ENCODE measurements around the gene FNBP1.

FNBP1 gene

DNA sequence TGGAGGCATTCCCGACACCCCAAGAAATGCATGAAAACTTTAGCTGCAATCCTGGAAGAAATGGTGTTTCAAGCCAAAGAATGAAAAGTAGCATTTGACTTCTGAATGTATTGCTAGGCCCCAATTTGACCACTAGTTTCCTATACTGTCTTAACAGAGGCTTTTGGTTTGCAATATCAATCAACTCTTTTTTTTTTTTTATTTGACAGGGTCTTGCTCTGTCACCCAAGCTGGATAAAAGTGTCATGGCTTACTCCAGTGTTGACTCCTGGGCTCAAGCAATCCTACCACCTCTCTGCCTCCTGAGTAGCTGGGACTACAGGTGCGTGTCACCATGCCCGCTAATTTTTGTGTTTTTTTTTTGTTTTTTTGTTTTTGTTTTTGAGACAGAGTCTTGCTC, 7.5 kb upstream of the FNBP1 start:
- TF ChIP-seq ZFP41 (tag by site-specific recombination; IDR thresholded peaks at IDR 0.05; ENCODE audit: borderline replicate concordance): no peak
- TF ChIP-seq ZSCAN16 (tag by site-specific recombination; IDR thresholded peaks at IDR 0.05): no peak
- no peak for TF ChIP-seq RBAK (tag by site-specific recombination; IDR thresholded peaks at IDR 0.05)
- TF ChIP-seq BCL11B (tag by site-specific recombination; IDR thresholded peaks at IDR 0.05; ENCODE audit: low read depth): no peak
- no peak for TF ChIP-seq ZNF274 (IDR thresholded peaks at IDR 0.05; ENCODE audit: low read length)
- no peak for TF ChIP-seq ZNF274 (tag by site-specific recombination; IDR thresholded peaks at IDR 0.05; ENCODE audit: borderline replicate concordance)
- TF ChIP-seq GLIS1 (tag by site-specific recombination; IDR thresholded peaks at IDR 0.05): no peak
- no peak for TF ChIP-seq OSR2 (tag by site-specific recombination; IDR thresholded peaks at IDR 0.05)
- TF ChIP-seq BCL11A (tag by site-specific recombination; IDR thresholded peaks at IDR 0.05; ENCODE audit: low read depth): no peak
- TF ChIP-seq FEZF1 (tag by site-specific recombination; IDR thresholded peaks at IDR 0.05): no peak
- TF ChIP-seq ZBTB48 (tag by site-specific recombination; IDR thresholded peaks at IDR 0.05): no peak
- no peak for TF ChIP-seq ZSCAN30 (tag by site-specific recombination; IDR thresholded peaks at IDR 0.05)
- no peak for TF ChIP-seq YY2 (tag by site-specific recombination; IDR thresholded peaks at IDR 0.05)
- TF ChIP-seq, protein P1, sequence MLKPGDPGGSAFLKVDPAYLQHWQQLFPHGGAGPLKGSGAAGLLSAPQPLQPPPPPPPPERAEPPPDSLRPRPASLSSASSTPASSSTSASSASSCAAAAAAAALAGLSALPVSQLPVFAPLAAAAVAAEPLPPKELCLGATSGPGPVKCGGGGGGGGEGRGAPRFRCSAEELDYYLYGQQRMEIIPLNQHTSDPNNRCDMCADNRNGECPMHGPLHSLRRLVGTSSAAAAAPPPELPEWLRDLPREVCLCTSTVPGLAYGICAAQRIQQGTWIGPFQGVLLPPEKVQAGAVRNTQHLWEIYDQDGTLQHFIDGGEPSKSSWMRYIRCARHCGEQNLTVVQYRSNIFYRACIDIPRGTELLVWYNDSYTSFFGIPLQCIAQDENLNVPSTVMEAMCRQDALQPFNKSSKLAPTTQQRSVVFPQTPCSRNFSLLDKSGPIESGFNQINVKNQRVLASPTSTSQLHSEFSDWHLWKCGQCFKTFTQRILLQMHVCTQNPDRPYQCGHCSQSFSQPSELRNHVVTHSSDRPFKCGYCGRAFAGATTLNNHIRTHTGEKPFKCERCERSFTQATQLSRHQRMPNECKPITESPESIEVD (tag by site-specific recombination; IDR thresholded peaks at IDR 0.05): no peak
- TF ChIP-seq SETDB1 (IDR thresholded peaks at IDR 0.05; ENCODE audit: insufficient read length, low read length): no peak
- POLR2A ChIA-PET: interaction anchor here (0.7 kb wide), 1 partner anchor 193 kb away, joined by 3 read pairs; no protein-coding TSS in a partner anchor
- H3K9me3 ChIP-seq (ENCODE audit: control insufficient read depth, insufficient read depth, low read depth, low read length): no peaks in the 10 kb centered on the region
- CTCF ChIA-PET: interaction anchor here (1.0 to 1.2 kb wide), 2 partner anchors 21 to 165 kb away, joined by 3 read pairs; no protein-coding TSS in a partner anchor
- no peak overlapping the region for H3K27ac ChIP-seq (ENCODE audit: extremely low read depth, low read depth, low read length)
- H3K36me3 ChIP-seq (ENCODE audit: control insufficient read depth in 2 of 2, insufficient read depth in 1 of 2, low read length in 2 of 2): no peaks in the 10 kb centered on the region; a peak in 1 of 3 replicates
- no peak overlapping the region for H3K4me3 ChIP-seq (ENCODE audit: low read depth, low read length)
- H3K4me1 ChIP-seq (ENCODE audit: control insufficient read depth, insufficient read depth, low read length): peaks cover 6% of the 10 kb centered on the region

DNA sequence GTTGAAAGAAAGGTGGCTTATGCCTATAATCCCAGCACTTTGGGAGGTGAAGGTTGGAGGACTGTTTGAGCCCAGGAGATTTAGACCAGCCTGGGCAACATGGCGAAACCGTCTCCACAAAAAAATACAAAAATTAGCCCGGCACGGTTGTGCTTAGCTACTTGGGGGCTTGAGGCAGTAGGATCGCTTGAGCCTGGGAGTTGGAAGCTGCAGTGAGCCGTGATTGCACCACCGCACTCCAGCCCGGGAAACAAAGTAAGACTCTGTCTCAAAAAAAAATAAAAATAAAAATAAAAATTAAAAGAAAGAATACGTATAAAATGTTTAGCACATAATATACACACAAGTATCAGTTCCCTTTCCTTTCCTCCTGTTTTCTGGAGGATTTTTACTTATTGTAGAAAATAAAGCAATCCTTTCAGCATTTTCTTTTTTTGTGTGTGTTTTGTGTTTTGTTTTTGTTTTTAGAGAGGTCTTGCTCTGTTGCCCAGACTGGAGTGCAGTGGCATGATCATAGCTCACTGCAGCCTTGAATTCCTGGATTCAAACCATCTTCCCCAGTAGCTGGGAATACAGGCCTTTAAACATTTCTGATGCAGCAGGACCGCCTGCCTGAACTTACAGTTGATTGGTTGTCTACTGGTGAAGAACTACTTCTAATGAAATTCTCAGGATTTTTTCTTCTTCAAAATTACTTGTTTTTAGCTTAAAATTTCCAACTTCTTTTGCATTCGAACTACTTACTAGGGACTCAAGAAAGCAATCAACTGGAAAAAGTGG, 6.6 kb upstream of the FNBP1 start:
- Histone ChIP-seq H3K9me3 (ENCODE audit: control insufficient read depth, insufficient read depth, low read depth, low read length) (no peaks in the 10 kb centered on the region), H3K4me3 (ENCODE audit: low read depth, low read length) (no peak overlapping the region), H3K4me1 (ENCODE audit: control insufficient read depth, insufficient read depth, low read length) (peaks cover 6% of the 10 kb centered on the region), H3K36me3 (ENCODE audit: control insufficient read depth in 2 of 2, insufficient read depth in 1 of 2, low read length in 2 of 2) (no peaks in the 10 kb centered on the region; a peak in 1 of 3 replicates), H3K27ac (ENCODE audit: extremely low read depth, low read depth, low read length) (no peak overlapping the region)
- ChIA-PET CTCF (interaction anchor here (1.0 kb wide), 1 partner anchor 22 kb away, joined by 3 read pairs; no protein-coding TSS in a partner anchor), POLR2A (no interaction called here)
- TF ChIP-seq ZNF785 (tag by site-specific recombination; IDR thresholded peaks at IDR 0.05) (no peak), ZNF670 (tag by site-specific recombination; IDR thresholded peaks at IDR 0.05; ENCODE audit: low read depth) (no peak), ZNF571 (tag by site-specific recombination; IDR thresholded peaks at IDR 0.05) (no peak), ZNF394 (tag by site-specific recombination; IDR thresholded peaks at IDR 0.05; ENCODE audit: borderline replicate concordance) (no peak), ZNF843 (tag by site-specific recombination; IDR thresholded peaks at IDR 0.05) (no peak), FEZF1 (tag by site-specific recombination; IDR thresholded peaks at IDR 0.05) (no peak), ZNF558 (tag by site-specific recombination; IDR thresholded peaks at IDR 0.05) (no peak)
- TF ChIP-seq, protein P2, sequence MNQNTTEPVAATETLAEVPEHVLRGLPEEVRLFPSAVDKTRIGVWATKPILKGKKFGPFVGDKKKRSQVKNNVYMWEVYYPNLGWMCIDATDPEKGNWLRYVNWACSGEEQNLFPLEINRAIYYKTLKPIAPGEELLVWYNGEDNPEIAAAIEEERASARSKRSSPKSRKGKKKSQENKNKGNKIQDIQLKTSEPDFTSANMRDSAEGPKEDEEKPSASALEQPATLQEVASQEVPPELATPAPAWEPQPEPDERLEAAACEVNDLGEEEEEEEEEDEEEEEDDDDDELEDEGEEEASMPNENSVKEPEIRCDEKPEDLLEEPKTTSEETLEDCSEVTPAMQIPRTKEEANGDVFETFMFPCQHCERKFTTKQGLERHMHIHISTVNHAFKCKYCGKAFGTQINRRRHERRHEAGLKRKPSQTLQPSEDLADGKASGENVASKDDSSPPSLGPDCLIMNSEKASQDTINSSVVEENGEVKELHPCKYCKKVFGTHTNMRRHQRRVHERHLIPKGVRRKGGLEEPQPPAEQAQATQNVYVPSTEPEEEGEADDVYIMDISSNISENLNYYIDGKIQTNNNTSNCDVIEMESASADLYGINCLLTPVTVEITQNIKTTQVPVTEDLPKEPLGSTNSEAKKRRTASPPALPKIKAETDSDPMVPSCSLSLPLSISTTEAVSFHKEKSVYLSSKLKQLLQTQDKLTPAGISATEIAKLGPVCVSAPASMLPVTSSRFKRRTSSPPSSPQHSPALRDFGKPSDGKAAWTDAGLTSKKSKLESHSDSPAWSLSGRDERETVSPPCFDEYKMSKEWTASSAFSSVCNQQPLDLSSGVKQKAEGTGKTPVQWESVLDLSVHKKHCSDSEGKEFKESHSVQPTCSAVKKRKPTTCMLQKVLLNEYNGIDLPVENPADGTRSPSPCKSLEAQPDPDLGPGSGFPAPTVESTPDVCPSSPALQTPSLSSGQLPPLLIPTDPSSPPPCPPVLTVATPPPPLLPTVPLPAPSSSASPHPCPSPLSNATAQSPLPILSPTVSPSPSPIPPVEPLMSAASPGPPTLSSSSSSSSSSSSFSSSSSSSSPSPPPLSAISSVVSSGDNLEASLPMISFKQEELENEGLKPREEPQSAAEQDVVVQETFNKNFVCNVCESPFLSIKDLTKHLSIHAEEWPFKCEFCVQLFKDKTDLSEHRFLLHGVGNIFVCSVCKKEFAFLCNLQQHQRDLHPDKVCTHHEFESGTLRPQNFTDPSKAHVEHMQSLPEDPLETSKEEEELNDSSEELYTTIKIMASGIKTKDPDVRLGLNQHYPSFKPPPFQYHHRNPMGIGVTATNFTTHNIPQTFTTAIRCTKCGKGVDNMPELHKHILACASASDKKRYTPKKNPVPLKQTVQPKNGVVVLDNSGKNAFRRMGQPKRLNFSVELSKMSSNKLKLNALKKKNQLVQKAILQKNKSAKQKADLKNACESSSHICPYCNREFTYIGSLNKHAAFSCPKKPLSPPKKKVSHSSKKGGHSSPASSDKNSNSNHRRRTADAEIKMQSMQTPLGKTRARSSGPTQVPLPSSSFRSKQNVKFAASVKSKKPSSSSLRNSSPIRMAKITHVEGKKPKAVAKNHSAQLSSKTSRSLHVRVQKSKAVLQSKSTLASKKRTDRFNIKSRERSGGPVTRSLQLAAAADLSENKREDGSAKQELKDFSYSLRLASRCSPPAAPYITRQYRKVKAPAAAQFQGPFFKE (tag by site-specific recombination; IDR thresholded peaks at IDR 0.05; ENCODE audit: borderline replicate concordance): no peak
